ENCODE data around the gene RSPH1.

DNA sequence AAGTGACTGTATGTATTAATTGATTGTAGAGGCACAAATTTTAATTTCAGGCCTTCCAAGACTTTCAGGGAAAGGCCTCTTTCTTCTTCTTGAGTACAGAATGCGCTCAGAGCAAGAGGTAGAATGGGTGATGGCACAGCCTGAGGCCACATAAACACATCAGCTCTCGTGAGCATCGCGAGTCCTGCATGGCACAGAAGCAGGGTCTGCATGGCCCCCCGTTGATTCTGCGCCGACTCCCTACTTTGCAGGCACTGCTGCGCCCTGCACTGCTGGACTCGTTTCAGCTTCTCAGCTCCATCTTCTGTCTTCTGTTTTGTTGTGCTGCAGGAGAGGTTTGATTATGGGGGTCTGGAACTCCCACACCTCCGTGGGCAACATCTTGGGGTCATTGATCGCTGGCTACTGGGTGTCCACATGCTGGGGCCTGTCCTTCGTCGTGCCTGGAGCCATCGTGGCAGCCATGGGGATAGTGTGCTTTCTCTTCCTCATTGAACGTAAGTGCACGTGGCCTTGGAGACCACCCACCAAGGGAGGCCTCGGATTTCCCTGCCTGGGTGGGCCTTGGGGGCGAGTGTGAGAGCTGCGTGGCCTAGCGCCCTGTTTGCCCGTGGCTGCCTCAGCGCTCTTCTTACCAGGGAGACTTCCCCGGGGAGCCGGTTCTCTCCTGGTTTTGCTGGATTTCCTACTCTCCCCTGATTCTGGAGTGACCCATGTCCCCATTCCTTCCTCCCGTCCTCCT lies 47.3 kb upstream of the RSPH1 start:
- TF ChIP-seq, protein P1, sequence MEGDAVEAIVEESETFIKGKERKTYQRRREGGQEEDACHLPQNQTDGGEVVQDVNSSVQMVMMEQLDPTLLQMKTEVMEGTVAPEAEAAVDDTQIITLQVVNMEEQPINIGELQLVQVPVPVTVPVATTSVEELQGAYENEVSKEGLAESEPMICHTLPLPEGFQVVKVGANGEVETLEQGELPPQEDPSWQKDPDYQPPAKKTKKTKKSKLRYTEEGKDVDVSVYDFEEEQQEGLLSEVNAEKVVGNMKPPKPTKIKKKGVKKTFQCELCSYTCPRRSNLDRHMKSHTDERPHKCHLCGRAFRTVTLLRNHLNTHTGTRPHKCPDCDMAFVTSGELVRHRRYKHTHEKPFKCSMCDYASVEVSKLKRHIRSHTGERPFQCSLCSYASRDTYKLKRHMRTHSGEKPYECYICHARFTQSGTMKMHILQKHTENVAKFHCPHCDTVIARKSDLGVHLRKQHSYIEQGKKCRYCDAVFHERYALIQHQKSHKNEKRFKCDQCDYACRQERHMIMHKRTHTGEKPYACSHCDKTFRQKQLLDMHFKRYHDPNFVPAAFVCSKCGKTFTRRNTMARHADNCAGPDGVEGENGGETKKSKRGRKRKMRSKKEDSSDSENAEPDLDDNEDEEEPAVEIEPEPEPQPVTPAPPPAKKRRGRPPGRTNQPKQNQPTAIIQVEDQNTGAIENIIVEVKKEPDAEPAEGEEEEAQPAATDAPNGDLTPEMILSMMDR (IDR thresholded peaks at IDR 0.05) = no peak
- TF ChIP-seq POLR2A (IDR thresholded peaks at IDR 0.05) (no peak), EP300 (IDR thresholded peaks at IDR 0.05) (no peak), POLR2AphosphoS5 (IDR thresholded peaks at IDR 0.05) (no peak)

All from gastroesophageal sphincter (tissue), 3 donors.